IPS DF 4.7 (cell line): ENCODE data around the gene SOWAHA.
"Not testable (repeated sequence)": the region's sequence is repeated elsewhere in the genome, so short reads cannot be mapped to it uniquely, and the experiment has no call there.

Source experiments
- DNase-seq: peaks from one replicate; pipeline ENCODE4 v3.0.0-alpha.2; 2013; ENCODE audit warnings: low spot score; ENCODE audit errors: extremely low read depth

SOWAHA gene

GRCh38 chr5:132806804-132807162, 6.3 kb upstream of the SOWAHA start:
- not testable (repeated sequence) for DNase-seq

GRCh38 chr5:132807163-132807838, 5.8 kb upstream of the SOWAHA start:
- no peak for DNase-seq

- DNase-seq: no peak
These were observed 4.7 kb upstream of the SOWAHA start for GRCh38 chr5:132808448-132808847.

- DNase-seq: no peak
These were observed 4.2 kb upstream of the SOWAHA start for GRCh38 chr5:132808866-132809265.

- no peak for DNase-seq
These were observed 2.5 kb upstream of the SOWAHA start for GRCh38 chr5:132810605-132811004.

- no peak for DNase-seq
These were observed 858 bp upstream of the SOWAHA start for GRCh38 chr5:132812123-132812765.

GRCh38 chr5:132813599-132814502, 749 bp downstream of the SOWAHA start:
- no peak for DNase-seq

GRCh38 chr5:132814503-132815294, 1.6 kb downstream of the SOWAHA start:
- no peak for DNase-seq

- DNase-seq: no peak
These were observed 2.4 kb downstream of the SOWAHA start for GRCh38 chr5:132815454-132815853.

GRCh38 chr5:132816083-132816482, 3.0 kb downstream of the SOWAHA start:
- no peak for DNase-seq

- DNase-seq: no peak
These were observed 3.5 kb downstream of the SOWAHA start for GRCh38 chr5:132816554-132816953.

GRCh38 chr5:132817011-132817410, 3.9 kb downstream of the SOWAHA start:
- DNase-seq: no peak

- no peak for DNase-seq
These were observed 6.4 kb downstream of the SOWAHA start for GRCh38 chr5:132819468-132819867.

GRCh38 chr5:132820162-132820754, 7.2 kb downstream of the SOWAHA start:
- peak; percentile 78 for DNase-seq

- DNase-seq: no peak
These were observed 8.2 kb downstream of the SOWAHA start for GRCh38 chr5:132821350-132821749.

GRCh38 chr5:132821791-132822190, 8.7 kb downstream of the SOWAHA start:
- no peak for DNase-seq

- no peak for DNase-seq
These were observed 9.8 kb downstream of the SOWAHA start for GRCh38 chr5:132822650-132823480.

- no peak for DNase-seq
These were observed 10.5 kb downstream of the SOWAHA start for GRCh38 chr5:132823481-132824050.

- no peak for DNase-seq
These were observed 11.3 kb downstream of the SOWAHA start for GRCh38 chr5:132824426-132824825.
